Panc1 (cell line): ENCODE measurements around the gene LMF1. TPM values are rescaled to one million over a fixed set of nuclear protein-coding genes. Genes with fewer than 3 reads are reported as not detected.

Experiments
- ATAC-seq: fragments of 200-7000 bp; cut with Tn5 transposase; 2 replicates; pipeline ENCODE4 v1.9.1; 2020; ENCODE audit warnings: mild to moderate bottlenecking, moderate library complexity
- BruUV-seq: library from RNA; stranded (reverse); fragments of 400-500 nt; replicated peaks from 2 replicates; lab custom pipeline; 2021; lab: Mats Ljungman, UMichigan
- CTCF ChIA-PET: fragments of 300-600 bp; sonication (Branson Sonifier 250); formaldehyde crosslinking; loops from one replicate; lab custom pipeline; 2022; ENCODE audit warnings: antibody characterized with exemption; lab: Charles Lee
- POLR2A ChIA-PET: fragments of 300-600 bp; sonication (Branson Sonifier 250); formaldehyde crosslinking; loops from one replicate; lab custom pipeline; 2022; ENCODE audit warnings: antibody characterized with exemption; lab: Charles Lee
- DNase-seq: peaks from one replicate; pipeline ENCODE4 v3.0.0-alpha.2; 2010; ENCODE audit warnings: low read depth, low spot score
- H3K27ac ChIP-seq: 2 replicates; pipeline ENCODE4 v1.5.1; 2011; ENCODE audit warnings: mild to moderate bottlenecking, low read length, inconsistent platforms
- H3K27me3 ChIP-seq: fragments of 200-500 bp; sonication (Bioruptor generic); 2 replicates; pipeline ENCODE4 v1.6.0; 2014; ENCODE audit warnings: low read length, inconsistent platforms; ENCODE audit not compliant: control insufficient read depth, insufficient read depth
- H3K36me3 ChIP-seq: fragments of 200-500 bp; sonication (Bioruptor generic); 2 replicates; pipeline ENCODE4 v1.5.1; 2014; ENCODE audit warnings: inconsistent platforms, mild to moderate bottlenecking, low read length, moderate library complexity; ENCODE audit not compliant: control insufficient read depth, insufficient read depth
- H3K4me1 ChIP-seq: 2 replicates; pipeline ENCODE4 v1.5.1; 2011; ENCODE audit warnings: inconsistent platforms, mild to moderate bottlenecking, low read length, moderate library complexity; ENCODE audit not compliant: control insufficient read depth, insufficient read depth
- H3K4me3 ChIP-seq, 2 experiments: 2 replicates each; pipeline ENCODE4 v1.5.1; 2011 to 2012; ENCODE audit warnings: low read depth in 2 of 2, low read length in 2 of 2, mild to moderate bottlenecking in 2 of 2, inconsistent platforms in 1 of 2, moderate library complexity in 1 of 2
- H3K9me3 ChIP-seq: fragments of 200-500 bp; sonication (Bioruptor generic); 2 replicates; pipeline ENCODE4 v1.5.1; 2014; ENCODE audit warnings: low read depth, mild to moderate bottlenecking, inconsistent platforms, low read length, moderate library complexity; ENCODE audit not compliant: control insufficient read depth, insufficient read depth
- CTCF ChIP-seq: fragments of 450-650 bp; IDR thresholded peaks from 2 replicates; pipeline ENCODE4 v1.5.1; 2017; ENCODE audit warnings: mild to moderate bottlenecking
- POLR2AphosphoS5 ChIP-seq: IDR thresholded peaks from 2 replicates; pipeline ENCODE4 v1.6.1; 2012; ENCODE audit warnings: mild to moderate bottlenecking, low read depth, low read length, moderate library complexity
- SIN3A ChIP-seq: IDR thresholded peaks from 2 replicates; pipeline ENCODE4 v1.6.1; 2012; ENCODE audit warnings: low read depth, mild to moderate bottlenecking, low read length, moderate library complexity, borderline replicate concordance; ENCODE audit not compliant: insufficient read depth
- TCF7L2 ChIP-seq: IDR thresholded peaks from 2 replicates; pipeline ENCODE4 v1.6.1; 2011; ENCODE audit warnings: mild to moderate bottlenecking, low read depth, low read length, inconsistent platforms
- in situ Hi-C: cut with HindIII; loops from 2 replicates; pipeline ENCODE4 v1.10.0; 2016; ENCODE audit warnings: low sequenced_read_pairs, low pct_unique_long_range_greater_than_20kb
- intact Hi-C: fragments of 100-400 bp; cut with micrococcal nuclease; formaldehyde crosslinking; loops from one replicate; pipeline ENCODE4 v1.10.0; 2022; ENCODE audit not compliant: unreplicated experiment
- total RNA-seq: library from RNA; stranded (reverse); gene quantifications from one replicate; pipeline ENCODE4 v1.2.1, GENCODE V29; 2021; ENCODE audit not compliant: unreplicated experiment
- TF ChIP-seq, protein P1 (sequence below), 2 experiments: IDR thresholded peaks; 2 replicates each; pipeline ENCODE4 v1.6.1; 2011 to 2012; ENCODE audit warnings: low read depth in 2 of 2, control low read depth in 1 of 2, low read length in 1 of 2, mild to moderate bottlenecking in 1 of 2, moderate library complexity in 1 of 2; ENCODE audit not compliant: insufficient read depth in 1 of 2

Gene LMF1
- total RNA-seq, 1 experiment from 2014 or later, result 24.3 TPM

GRCh38 chr16:819336-820043, 151.3 kb downstream of the LMF1 start:
- DNase-seq, result no peak
- intact Hi-C loops, result no loop called here
- no peak for ATAC-seq

GRCh38 chr16:818592-818991, 152.2 kb downstream of the LMF1 start:
- in situ Hi-C loops (no loop called here), intact Hi-C loops (no loop called here)
- CTCF ChIA-PET, result no interaction called here
- H3K27ac ChIP-seq, result no peak overlapping the region
- no peak overlapping the region for H3K4me3 ChIP-seq
- POLR2A ChIA-PET, result no interaction called here
- TF ChIP-seq CTCF (no peak), POLR2AphosphoS5 (no peak), SIN3A (no peak), TCF7L2 (no peak)
- TF ChIP-seq, protein P1, sequence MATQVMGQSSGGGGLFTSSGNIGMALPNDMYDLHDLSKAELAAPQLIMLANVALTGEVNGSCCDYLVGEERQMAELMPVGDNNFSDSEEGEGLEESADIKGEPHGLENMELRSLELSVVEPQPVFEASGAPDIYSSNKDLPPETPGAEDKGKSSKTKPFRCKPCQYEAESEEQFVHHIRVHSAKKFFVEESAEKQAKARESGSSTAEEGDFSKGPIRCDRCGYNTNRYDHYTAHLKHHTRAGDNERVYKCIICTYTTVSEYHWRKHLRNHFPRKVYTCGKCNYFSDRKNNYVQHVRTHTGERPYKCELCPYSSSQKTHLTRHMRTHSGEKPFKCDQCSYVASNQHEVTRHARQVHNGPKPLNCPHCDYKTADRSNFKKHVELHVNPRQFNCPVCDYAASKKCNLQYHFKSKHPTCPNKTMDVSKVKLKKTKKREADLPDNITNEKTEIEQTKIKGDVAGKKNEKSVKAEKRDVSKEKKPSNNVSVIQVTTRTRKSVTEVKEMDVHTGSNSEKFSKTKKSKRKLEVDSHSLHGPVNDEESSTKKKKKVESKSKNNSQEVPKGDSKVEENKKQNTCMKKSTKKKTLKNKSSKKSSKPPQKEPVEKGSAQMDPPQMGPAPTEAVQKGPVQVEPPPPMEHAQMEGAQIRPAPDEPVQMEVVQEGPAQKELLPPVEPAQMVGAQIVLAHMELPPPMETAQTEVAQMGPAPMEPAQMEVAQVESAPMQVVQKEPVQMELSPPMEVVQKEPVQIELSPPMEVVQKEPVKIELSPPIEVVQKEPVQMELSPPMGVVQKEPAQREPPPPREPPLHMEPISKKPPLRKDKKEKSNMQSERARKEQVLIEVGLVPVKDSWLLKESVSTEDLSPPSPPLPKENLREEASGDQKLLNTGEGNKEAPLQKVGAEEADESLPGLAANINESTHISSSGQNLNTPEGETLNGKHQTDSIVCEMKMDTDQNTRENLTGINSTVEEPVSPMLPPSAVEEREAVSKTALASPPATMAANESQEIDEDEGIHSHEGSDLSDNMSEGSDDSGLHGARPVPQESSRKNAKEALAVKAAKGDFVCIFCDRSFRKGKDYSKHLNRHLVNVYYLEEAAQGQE (IDR thresholded peaks at IDR 0.05; ENCODE audit: insufficient read depth in 1 of 2, low read depth in 2 of 2, low read length in 1 of 2), result no peak
- H3K4me1 ChIP-seq, result 0 out of 2 replicates have a peak, but pooled peaks cover 4% of the 10 kb centered on the region
- DNase-seq (no peak), ATAC-seq (no peak)
- H3K36me3 ChIP-seq, result no peaks in the 10 kb centered on the region
- BruUV-seq, result no TSS peak
- no peaks in the 10 kb centered on the region for H3K9me3 ChIP-seq
- H3K27me3 ChIP-seq, result no peaks in the 10 kb centered on the region

More at GRCh38 chr16:819336-820043, 151.3 kb downstream of the LMF1 start:
- POLR2A ChIA-PET, result no interaction called here
- TF ChIP-seq POLR2AphosphoS5 (no peak), SIN3A (no peak), TCF7L2 (no peak), CTCF (no peak)
- TF ChIP-seq, protein P1 (IDR thresholded peaks at IDR 0.05; ENCODE audit: insufficient read depth in 1 of 2, low read depth in 2 of 2, low read length in 1 of 2), result no peak
- no peak overlapping the region for H3K4me3 ChIP-seq
- H3K9me3 ChIP-seq, result no peaks in the 10 kb centered on the region
- H3K36me3 ChIP-seq, result no peaks in the 10 kb centered on the region
- in situ Hi-C loops, result no loop called here
- BruUV-seq, result no TSS peak
- H3K27me3 ChIP-seq, result no peaks in the 10 kb centered on the region
- H3K27ac ChIP-seq, result no peak overlapping the region
- CTCF ChIA-PET, result no interaction called here
- H3K4me1 ChIP-seq, result no peaks in the 10 kb centered on the region
